Breast epithelium (tissue), 4 donors: ENCODE results near the gene COASY. TPM values are rescaled to one million over a fixed set of nuclear protein-coding genes. Genes with fewer than 3 reads are reported as not detected.

Experiments used
- DNase-seq, 2 donors: peaks; one replicate each; pipeline ENCODE4 v3.0.0-alpha.2; 2019; ENCODE audit warnings: low spot score in 2 of 2
- H3K27ac ChIP-seq, 2 donors: fragments of 200-600 bp; sonication (generic) in 1 of 2; one replicate each; pipeline ENCODE4 v1.5.1; 2016 to 2019; ENCODE audit warnings: mild to moderate bottlenecking in 1 of 2
- H3K27me3 ChIP-seq, 2 donors: fragments of 200-600 bp; sonication (generic) in 1 of 2; one replicate each; pipeline versions ENCODE4 v1.5.1 to v1.6.0; 2017 to 2019; ENCODE audit warnings: control low read depth in 1 of 2, mild to moderate bottlenecking in 1 of 2
- H3K36me3 ChIP-seq: fragments of 200-600 bp; one replicate; pipeline ENCODE4 v1.5.1; 2019
- H3K4me1 ChIP-seq, 2 donors: fragments of 200-600 bp; sonication (generic); one replicate each; pipeline ENCODE4 v1.5.1; 2016 to 2019; ENCODE audit warnings: control low read depth in 1 of 2
- H3K4me3 ChIP-seq, 3 donors: fragments of 200-600 bp; sonication (generic); 1 replicate in 2 of 3; 2 replicates in 1 of 3; pipeline ENCODE4 v1.5.1; 2016 to 2019; ENCODE audit warnings: mild to moderate bottlenecking in 3 of 3, moderate library complexity in 2 of 3
- H3K9me3 ChIP-seq, 2 donors: fragments of 200-600 bp; sonication (generic) in 1 of 2; one replicate each; pipeline ENCODE4 v1.5.1; 2016 to 2019; ENCODE audit warnings: control low read depth in 1 of 2
- POLR2A ChIP-seq: fragments of 450-650 bp; IDR thresholded peaks from one replicate; pipeline ENCODE4 v1.6.1; 2016; ENCODE audit warnings: antibody characterized with exemption, mild to moderate bottlenecking, moderate library complexity
- POLR2AphosphoS5 ChIP-seq, 3 donors: sonication (generic); formaldehyde crosslinking; IDR thresholded peaks; one replicate each; pipeline ENCODE4 v1.6.1; 2017; ENCODE audit warnings: antibody characterized with exemption in 3 of 3
- intact Hi-C: fragments of 100-400 bp; cut with DNase I; formaldehyde crosslinking; loops from one replicate; pipeline ENCODE4 v1.15.1; 2023; ENCODE audit warnings: low total_unique reads
- total RNA-seq, 3 donors: library from RNA; depleted of rRNA; stranded (reverse); fragments of >200 nt; gene quantifications; one replicate each; pipeline ENCODE4 v1.1.0, GENCODE V29; 2016
- TF ChIP-seq, protein P1 (sequence below), 3 donors: fragments of 450-650 bp; IDR thresholded peaks; one replicate each; pipeline ENCODE4 v1.5.1; 2016 to 2017; ENCODE audit warnings: antibody characterized with exemption in 3 of 3, mild to moderate bottlenecking in 3 of 3, moderate library complexity in 3 of 3

Gene COASY
- total RNA-seq, 3 donors from 2014 or later, result 21.4 to 48.1 (median 26.9) TPM

DNA sequence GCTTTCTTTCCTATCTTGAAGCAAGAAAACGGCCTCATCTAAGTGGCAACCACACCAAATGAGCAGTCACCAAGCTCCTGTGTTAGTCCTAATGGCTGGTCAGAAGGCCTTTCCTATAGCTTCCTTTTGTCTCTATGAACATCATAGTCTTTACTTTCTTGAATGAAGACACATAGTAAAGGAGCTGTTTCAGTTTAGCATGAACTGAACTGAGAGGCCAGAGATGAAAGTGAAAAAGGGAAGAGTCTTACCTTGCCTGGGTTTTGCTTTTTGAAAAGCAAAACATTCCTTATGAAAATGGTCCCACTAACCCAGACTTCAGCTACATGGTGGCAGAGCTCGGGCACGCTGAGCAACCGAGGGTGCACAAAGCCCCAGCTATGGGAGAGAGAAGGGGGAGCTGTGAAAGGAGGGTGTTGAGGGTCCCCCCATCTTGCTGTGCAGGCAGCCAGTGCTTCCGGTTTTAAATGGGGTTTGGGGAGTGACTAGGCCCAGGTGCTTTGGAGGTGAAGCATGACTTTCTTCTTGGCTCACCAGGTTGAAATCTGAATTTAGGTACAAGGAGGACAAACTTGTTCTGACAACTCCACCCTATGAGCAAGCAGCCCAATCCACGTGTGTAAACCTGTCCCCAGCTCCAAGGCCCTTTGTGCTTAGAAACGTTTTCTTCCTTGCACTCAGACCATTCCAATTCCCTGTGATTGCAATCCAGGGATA lies 24.7 kb downstream of the COASY start:
- Histone ChIP-seq H3K9me3 (no peaks in the 10 kb centered on the region), H3K27me3 (no peaks in the 10 kb centered on the region), H3K4me1 (no peaks in the 10 kb centered on the region), H3K36me3 (peaks cover 12% of the 10 kb centered on the region), H3K4me3 (no peak overlapping the region), H3K27ac (peak overlapping the region in 1 of 2 donors; percentile 2)
- DNase-seq, result peak in 1 of 2 donors; percentile 37
- TF ChIP-seq POLR2A, result no peak
- intact Hi-C loops, result no loop called here

DNA sequence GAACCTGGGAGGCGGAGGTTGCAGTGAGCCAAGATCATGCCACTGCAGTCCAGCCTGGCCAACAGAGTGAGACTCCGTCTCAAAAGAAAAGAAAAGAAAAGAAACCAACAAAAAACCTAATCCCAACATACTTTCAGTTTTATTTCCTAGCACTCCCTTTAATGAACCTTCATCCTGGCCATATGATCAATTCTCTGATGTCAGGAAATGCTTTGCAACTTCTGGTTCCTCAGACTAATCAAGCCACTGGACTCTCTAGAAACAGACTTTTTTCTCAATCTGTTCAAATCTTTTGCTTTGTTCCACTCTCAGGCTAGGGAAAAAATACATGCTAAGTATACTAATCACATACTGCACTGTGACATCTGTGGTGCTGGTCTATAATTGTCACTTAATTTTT lies 28.9 kb downstream of the COASY start:
- H3K36me3 ChIP-seq, result peaks cover 4% of the 10 kb centered on the region

DNA sequence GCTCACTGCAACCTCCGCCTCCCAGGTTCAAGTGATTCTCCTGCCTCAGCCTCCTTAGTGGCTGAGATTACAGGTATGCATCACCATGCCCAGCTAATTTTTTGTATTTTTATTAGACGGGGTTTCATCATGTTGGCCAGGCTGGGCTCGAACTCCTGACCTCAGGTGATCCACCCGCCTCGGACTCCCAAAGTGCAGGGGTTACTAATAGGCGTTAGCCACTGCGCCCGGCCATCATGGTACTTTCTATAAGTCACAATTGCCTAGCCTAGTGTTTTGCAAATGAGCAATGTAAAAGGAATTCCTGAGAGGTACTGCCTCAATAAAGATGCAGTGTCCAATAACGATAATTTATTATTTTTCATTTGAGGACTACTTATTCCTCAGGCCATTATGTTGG lies 29.5 kb downstream of the COASY start:
- TF ChIP-seq, protein P1, sequence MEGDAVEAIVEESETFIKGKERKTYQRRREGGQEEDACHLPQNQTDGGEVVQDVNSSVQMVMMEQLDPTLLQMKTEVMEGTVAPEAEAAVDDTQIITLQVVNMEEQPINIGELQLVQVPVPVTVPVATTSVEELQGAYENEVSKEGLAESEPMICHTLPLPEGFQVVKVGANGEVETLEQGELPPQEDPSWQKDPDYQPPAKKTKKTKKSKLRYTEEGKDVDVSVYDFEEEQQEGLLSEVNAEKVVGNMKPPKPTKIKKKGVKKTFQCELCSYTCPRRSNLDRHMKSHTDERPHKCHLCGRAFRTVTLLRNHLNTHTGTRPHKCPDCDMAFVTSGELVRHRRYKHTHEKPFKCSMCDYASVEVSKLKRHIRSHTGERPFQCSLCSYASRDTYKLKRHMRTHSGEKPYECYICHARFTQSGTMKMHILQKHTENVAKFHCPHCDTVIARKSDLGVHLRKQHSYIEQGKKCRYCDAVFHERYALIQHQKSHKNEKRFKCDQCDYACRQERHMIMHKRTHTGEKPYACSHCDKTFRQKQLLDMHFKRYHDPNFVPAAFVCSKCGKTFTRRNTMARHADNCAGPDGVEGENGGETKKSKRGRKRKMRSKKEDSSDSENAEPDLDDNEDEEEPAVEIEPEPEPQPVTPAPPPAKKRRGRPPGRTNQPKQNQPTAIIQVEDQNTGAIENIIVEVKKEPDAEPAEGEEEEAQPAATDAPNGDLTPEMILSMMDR (IDR thresholded peaks at IDR 0.05), result no peak
- no peak for TF ChIP-seq POLR2AphosphoS5 (IDR thresholded peaks at IDR 0.05)
- no peak for TF ChIP-seq POLR2A
- Histone ChIP-seq H3K4me1 (no peaks in the 10 kb centered on the region), H3K27ac (no peak overlapping the region), H3K9me3 (no peaks in the 10 kb centered on the region), H3K36me3 (peaks cover 1% of the 10 kb centered on the region), H3K4me3 (no peak overlapping the region), H3K27me3 (no peaks in the 10 kb centered on the region)
- DNase-seq, result peak in 1 of 2 donors; percentile 14
- intact Hi-C loops, result no loop called here

More for the DNA sequence above, 28.9 kb downstream of the COASY start:
- intact Hi-C loops, result no loop called here
- Histone ChIP-seq H3K4me3 (no peak overlapping the region), H3K9me3 (no peaks in the 10 kb centered on the region), H3K27me3 (no peaks in the 10 kb centered on the region), H3K4me1 (no peaks in the 10 kb centered on the region), H3K27ac (no peak overlapping the region)
- no peak for DNase-seq
- TF ChIP-seq POLR2AphosphoS5 (IDR thresholded peaks at IDR 0.05) (no peak), POLR2A (no peak)
- TF ChIP-seq, protein P1 (IDR thresholded peaks at IDR 0.05), result no peak

DNA sequence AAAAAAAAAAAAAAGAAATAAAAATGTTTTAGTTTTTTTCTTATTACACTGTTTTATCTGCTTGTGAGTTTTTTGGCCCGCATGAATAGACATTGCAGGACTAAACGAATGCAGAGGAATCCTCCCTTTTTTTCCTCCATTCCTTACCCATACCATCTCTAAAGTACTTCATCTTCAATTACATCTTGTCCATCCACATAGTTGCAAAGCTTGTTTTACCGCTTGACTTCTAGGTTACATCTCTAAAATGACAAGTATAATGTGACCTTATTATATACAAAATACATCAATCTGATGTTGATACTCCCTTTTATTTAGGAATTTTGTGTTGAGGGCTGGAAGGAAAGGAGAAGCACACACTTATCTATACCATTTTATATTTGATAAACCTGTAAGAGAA lies 34.4 kb downstream of the COASY start:
- Histone ChIP-seq H3K9me3 (no peaks in the 10 kb centered on the region), H3K4me1 (no peaks in the 10 kb centered on the region), H3K27me3 (no peaks in the 10 kb centered on the region), H3K4me3 (no peak overlapping the region), H3K36me3 (no peaks in the 10 kb centered on the region), H3K27ac (no peak overlapping the region)
- TF ChIP-seq POLR2AphosphoS5 (IDR thresholded peaks at IDR 0.05) (no peak), POLR2A (no peak)
- TF ChIP-seq, protein P1 (IDR thresholded peaks at IDR 0.05), result no peak
- intact Hi-C loops, result loop anchor here (1.0 kb wide), 1 partner anchor 13 kb away; the partner anchor contains the start of genes RETREG3 and TUBG1
- no peak for DNase-seq

DNA sequence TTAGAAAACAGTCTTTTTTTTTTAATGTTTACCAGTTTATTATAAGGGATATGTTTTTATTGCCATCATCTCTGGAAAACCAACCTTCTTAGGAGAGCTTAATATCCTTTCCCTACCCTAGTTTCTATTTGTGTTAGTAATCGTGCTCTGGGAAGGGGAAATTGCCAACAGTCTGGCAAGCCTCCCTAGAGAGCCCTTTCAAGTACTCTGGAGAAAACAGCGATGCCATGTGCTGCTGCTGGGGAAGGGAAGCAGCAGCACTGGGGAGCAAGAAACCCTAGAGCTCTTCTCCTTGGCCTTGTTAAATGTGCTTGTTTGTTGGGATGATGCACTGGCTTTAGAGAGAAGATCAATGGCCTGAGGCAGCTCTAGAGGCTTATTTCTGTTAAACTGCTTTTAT lies 37.0 kb downstream of the COASY start:
- Histone ChIP-seq H3K27me3 (no peaks in the 10 kb centered on the region), H3K4me1 (no peaks in the 10 kb centered on the region), H3K9me3 (no peaks in the 10 kb centered on the region), H3K4me3 (no peak overlapping the region), H3K27ac (no peak overlapping the region), H3K36me3 (no peaks in the 10 kb centered on the region)
- TF ChIP-seq POLR2A (no peak), POLR2AphosphoS5 (IDR thresholded peaks at IDR 0.05) (no peak)
- TF ChIP-seq, protein P1 (IDR thresholded peaks at IDR 0.05), result no peak
- intact Hi-C loops, result no loop called here
- DNase-seq, result no peak
